Measurements from ENCODE around the gene LAT. TPM values are rescaled to one million over a fixed set of nuclear protein-coding genes. Genes with fewer than 3 reads are reported as not detected.

Gene LAT
- total RNA-seq (4.5 and 6.6 TPM in 2 replicates), polyA plus RNA-seq (5.9 and 10.1 TPM in 2 replicates), polyA minus RNA-seq (2.2 and 2.5 TPM in 2 replicates), Bru-seq, nascent RNA (percentile 44 among the genes with signal in this experiment), BruChase-seq, experiment 1, labeled RNA remaining after a 6-hour chase (percentile 44 among the genes with signal in this experiment), BruChase-seq, experiment 2, labeled RNA remaining after a 2-hour chase (percentile 50 among the genes with signal in this experiment)
- polyA plus RNA-seq (2011; cell fraction: cytosol; rRNA removed): 1.4 and 1.9 TPM in 2 replicates
- polyA plus RNA-seq (2011; cell fraction: nucleus; rRNA removed): 37.9 and 42.9 TPM in 2 replicates
- 2.7 and 4.0 TPM in 2 replicates for polyA plus RNA-seq (2012)
- polyA minus RNA-seq (2011; cell fraction: cytosol; rRNA and poly(A)+ RNA removed): not detected
- 2.4 and 6.3 TPM in 2 replicates for polyA minus RNA-seq (2011; cell fraction: nucleus; rRNA and poly(A)+ RNA removed)
- long read RNA-seq, partial matches to known transcripts: 0 of 3 reads
- long read RNA-seq, other reads (novel, unspliced or antisense): 1 of 3 reads

- DNase-seq (ENCODE audit: low read depth, low spot score) (no peak), FAIRE-seq (no peak)
- Histone ChIP-seq H3K27me3 (ENCODE audit: control insufficient read depth in 2 of 2, insufficient read depth in 2 of 2, low read length in 2 of 2) (no peaks in the 10 kb centered on the region), H3K9me1 (replicated peaks; ENCODE audit: control insufficient read depth, extremely low read depth, insufficient read depth, low read length) (no peaks in the 10 kb centered on the region), H3K79me2 (ENCODE audit: control insufficient read depth, insufficient read depth, low read length) (no peaks in the 10 kb centered on the region), H3K27ac (ENCODE audit: insufficient read depth, low read depth, low read length) (no peak within 1 kb of the TSS), H3K36me3 (ENCODE audit: control insufficient read depth in 2 of 2, extremely low read depth in 1 of 2, insufficient read depth in 2 of 2, low read length in 2 of 2) (peaks cover 5 to 28% of the 10 kb centered on the region in 2 experiments), H3K9ac (replicated peaks; ENCODE audit: extremely low read depth, insufficient read depth, low read length) (no peak within 1 kb of the TSS), H3K4me3 (replicated peaks in 1 of 3; ENCODE audit: insufficient read depth in 1 of 3, low read depth in 1 of 3, low read length in 3 of 3) (no peak within 1 kb of the TSS), H2AFZ (ENCODE audit: low read depth, low read length) (no peak within 1 kb of the TSS), H3K4me2 (ENCODE audit: insufficient read depth, low read length) (no peak within 1 kb of the TSS), H3K9me3 (replicated peaks; ENCODE audit: control insufficient read depth, insufficient read depth, low read length) (no peaks in the 10 kb centered on the region), H4K20me1 (replicated peaks; ENCODE audit: control insufficient read depth, extremely low read depth, insufficient read depth, low read length) (no peaks in the 10 kb centered on the region), H3K4me1 (ENCODE audit: control insufficient read depth, extremely low read depth, insufficient read depth, low read length) (no peaks in the 10 kb centered on the region)
- ChIA-PET CTCF (interaction anchor here (1.0 to 1.4 kb wide), 2 partner anchors 11 to 33 kb away, joined by 4 to 8 read pairs; no protein-coding TSS in a partner anchor), POLR2A (interaction anchor here (0.9 kb wide), 1 partner anchor 34 kb away, joined by 3 read pairs; the partner anchor contains the start of gene NFATC2IP)
- intact Hi-C loops (cut with micrococcal nuclease): no loop called here
- no TSS peak for BruUV-seq (replicated peaks)
- dilution Hi-C loops (cut with MboI; ENCODE audit: extremely low pct_ligation_motif_present, low sequenced_read_pairs): no loop called here
- no peak for TF ChIP-seq POLR2A (IDR thresholded peaks at IDR 0.05; ENCODE audit: low read depth, low read length)
- no peak for TF ChIP-seq EZH2 (IDR thresholded peaks at IDR 0.05; ENCODE audit: borderline replicate concordance, low read depth, low read length, severe bottlenecking)
- no peak for TF ChIP-seq CTCF (IDR thresholded peaks at IDR 0.05; ENCODE audit: extremely low read depth in 1 of 2, insufficient read depth in 1 of 2, low read depth in 1 of 2, low read length in 2 of 2)
- no peak for TF ChIP-seq POLR2AphosphoS5 (IDR thresholded peaks at IDR 0.05; ENCODE audit: insufficient read depth, low read depth, low read length)
- TF ChIP-seq JUN (IDR thresholded peaks at IDR 0.05; ENCODE audit: borderline replicate concordance, insufficient read depth, insufficient read length, low read depth): no peak
- TF ChIP-seq MYC (IDR thresholded peaks at IDR 0.05; ENCODE audit: low read depth, low read length): no peak
- TF ChIP-seq FOS (IDR thresholded peaks at IDR 0.05; ENCODE audit: borderline replicate concordance, insufficient read depth, low read length): no peak
- no peak for TF ChIP-seq GATA2 (IDR thresholded peaks at IDR 0.05; ENCODE audit: insufficient read depth, insufficient read length, low read depth, low read length)
- TF ChIP-seq MAX (IDR thresholded peaks at IDR 0.05; ENCODE audit: insufficient read depth, insufficient read length): no peak
Observed at GRCh38 chr16:28984619-28985135, at the start of gene LAT. Gene LAT, plus strand, starts transcription at chr16:28985052. Its CDS starts 366 bp downstream, at chr16:28985418.
